Ovary (tissue), 9 donors: ENCODE measurements around the gene ZFP3. TPM values are rescaled to one million over a fixed set of nuclear protein-coding genes. Genes with fewer than 3 reads are reported as not detected.
A peak's percentile ranks its signal among the peaks of the same experiment; 100 is the strongest.
"Not testable (repeated sequence)": the region's sequence is repeated elsewhere in the genome, so short reads cannot be mapped to it uniquely, and the experiment has no call there.

ENCODE experiments used
- DNase-seq, 5 donors: peaks; one replicate each; pipeline ENCODE4 v3.0.0-alpha.2; 2019 to 2020
- H3K27ac ChIP-seq, 2 donors: fragments of 200-600 bp; one replicate each; pipeline versions ENCODE4 v1.5.1 to v1.8.0; 2019 to 2022
- H3K27me3 ChIP-seq: fragments of 200-600 bp; one replicate; pipeline ENCODE4 v1.8.0; 2022
- H3K36me3 ChIP-seq: fragments of 200-600 bp; sonication (generic); one replicate; pipeline ENCODE4 v1.5.1; 2019
- H3K4me1 ChIP-seq: one replicate; pipeline ENCODE4 v1.8.1; 2013; ENCODE audit warnings: mild to moderate bottlenecking, moderate library complexity; ENCODE audit not compliant: insufficient read depth
- H3K4me3 ChIP-seq: fragments of 200-600 bp; sonication (generic); one replicate; pipeline ENCODE4 v1.5.1; 2017
- H3K9me3 ChIP-seq, 2 donors: fragments of 200-600 bp in 1 of 2; sonication (generic) in 1 of 2; one replicate each; pipeline versions ENCODE4 v1.5.1 to v1.8.1; 2013 to 2019; ENCODE audit warnings: mild to moderate bottlenecking in 1 of 2, moderate library complexity in 1 of 2
- CTCF ChIP-seq, 3 donors: fragments of 450-650 bp in 2 of 3; fragments of 200-600 bp in 1 of 3; IDR thresholded peaks; one replicate each; pipeline versions ENCODE4 v1.5.1 to v1.8.0; 2016 to 2022; ENCODE audit warnings: antibody characterized with exemption in 3 of 3, mild to moderate bottlenecking in 1 of 3
- EP300 ChIP-seq: sonication (generic); formaldehyde crosslinking; IDR thresholded peaks from one replicate; pipeline ENCODE4 v1.6.1; 2017; ENCODE audit warnings: antibody characterized with exemption
- POLR2A ChIP-seq: fragments of 450-650 bp; IDR thresholded peaks from one replicate; pipeline ENCODE4 v1.6.1; 2017; ENCODE audit warnings: antibody characterized with exemption, mild to moderate bottlenecking, moderate library complexity
- WGBS, 3 donors: extraction: QIAGEN DNeasy Blood & Tissue Kit in 1 of 3; methylation state at CpG; one replicate each; pipeline versions ENCODE4 v1.1.5 to v1.1.7; 2013 to 2017; 5-methylcytosine and 5-hydroxymethylcytosine counted together
- intact Hi-C, 4 donors: fragments of 100-400 bp; cut with DNase I; formaldehyde crosslinking; loops; one replicate each; pipeline versions ENCODE4 v1.11.0 to v1.15.1; 2022 to 2023
- polyA plus RNA-seq, 2 donors: library from polyadenylated mRNA; stranded (reverse); fragments of 200-250 nt in 1 of 2; fragments of 350-450 nt in 1 of 2; fragmentation: Illumina TruSeq in 1 of 2; extraction: RNeasy Lipid Tissue Mini Kit (QIAGEN cat#74804) in 1 of 2; gene quantifications; one replicate each; pipeline ENCODE4 v1.2.3, GENCODE V29; 2013 to 2014
- total RNA-seq, 7 donors: library from RNA; depleted of rRNA in 2 of 7; stranded (reverse); fragments of >200 nt in 2 of 7; fragmentation: NEBNext Ultra II Directional in 3 of 7; extraction: Animal tissue kit (Norgen Biotek cat#: 25700) in 3 of 7; gene quantifications; one replicate each; pipeline versions ENCODE4 v1.1.0 to v1.2.4, GENCODE V29; 2016 to 2023
- donor health status: DM: no; HTN: no; CAD: no; lungs with moderate emphysema.
- donor health status: DM: no; HTN: no; CAD: no.
- donor health status: Bipolar disorder and iron deficiency.
- donor health status: DM: yes; HTN: yes; CAD: no.
- donor health status: DM: no; HTN: no; CAD: no.
- donor health status: DM: yes; HTN: yes; CAD: no.

Gene ZFP3
- total and polyA plus RNA-seq, 9 donors: 3.3 to 8.4 (median 6.7) TPM

- no peak for DNase-seq
- no peak overlapping the region for H3K27ac ChIP-seq
- no peaks in the 10 kb centered on the region for H3K9me3 ChIP-seq
- H3K27me3 ChIP-seq: no peaks in the 10 kb centered on the region
- H3K36me3 ChIP-seq: no peaks in the 10 kb centered on the region
- WGBS, 3 donors: 78 to 86% (median 85%) methylated on average over 4 of the region's 4 CpGs
- no peak for TF ChIP-seq POLR2A
- no peak for TF ChIP-seq EP300
- TF ChIP-seq CTCF (IDR thresholded peaks at IDR 0.05): no peak
- intact Hi-C loops: loop anchor here in 1 of 4 donors (10.0 kb wide), 2 partner anchors 55 to 155 kb away; no protein-coding TSS in a partner anchor
- H3K4me3 ChIP-seq: no peak overlapping the region
- H3K4me1 ChIP-seq: no peaks in the 10 kb centered on the region
Measured at GRCh38 chr17:5069724-5070123, 8.5 kb upstream of the ZFP3 start.

GRCh38 chr17:5075472-5075871, 2.8 kb upstream of the ZFP3 start:
- H3K4me3 ChIP-seq, intact Hi-C loops, H3K27me3 ChIP-seq, H3K9me3 ChIP-seq, H3K4me1 ChIP-seq, DNase-seq, H3K27ac ChIP-seq, H3K36me3 ChIP-seq: not testable (repeated sequence)
- WGBS, 3 donors: 82 to 85% (median 83%) methylated on average over 4 to 5 of the region's 5 CpGs

- H3K9me3 ChIP-seq, H3K27me3 ChIP-seq, H3K27ac ChIP-seq, intact Hi-C loops, H3K4me1 ChIP-seq, H3K36me3 ChIP-seq: not testable (repeated sequence)
- WGBS, 3 donors: 95 to 97% (median 96%) methylated on average over 24 of the region's 24 CpGs
- H3K4me3 ChIP-seq: peak overlapping the region; percentile 63
- peak in 2 of 5 donors; percentile 23 to 37 for DNase-seq
Measured at GRCh38 chr17:5077275-5077674, 992 bp upstream of the ZFP3 start.

- Histone ChIP-seq H3K4me1 (peaks cover 2% of the 10 kb centered on the region), H3K4me3 (peak overlapping the region; percentile 63), H3K27ac (peak overlapping the region in 1 of 2 donors; percentile 41), H3K27me3 (no peaks in the 10 kb centered on the region), H3K36me3 (no peaks in the 10 kb centered on the region), H3K9me3 (no peaks in the 10 kb centered on the region)
- 1 to 3% (median 2%) methylated on average over 14 of the region's 14 CpGs for whole genome bisulfite sequencing, 3 donors
- TF ChIP-seq POLR2A: no peak
- no peak for TF ChIP-seq CTCF (IDR thresholded peaks at IDR 0.05)
- TF ChIP-seq EP300: no peak
- intact Hi-C loops: no loop called here
- no peak for DNase-seq
Measured at GRCh38 chr17:5077781-5078105, 524 bp upstream of the ZFP3 start.

- Histone ChIP-seq H3K9me3 (no peaks in the 10 kb centered on the region), H3K4me3 (no peak overlapping the region), H3K36me3 (no peaks in the 10 kb centered on the region), H3K27me3 (no peaks in the 10 kb centered on the region), H3K4me1 (peaks cover 2% of the 10 kb centered on the region), H3K27ac (no peak overlapping the region)
- TF ChIP-seq POLR2A: no peak
- TF ChIP-seq CTCF (IDR thresholded peaks at IDR 0.05): no peak
- no peak for TF ChIP-seq EP300
- DNase-seq: no peak
- WGBS, 3 donors: 91 to 92% (median 92%) methylated on average over 3 of the region's 3 CpGs
- intact Hi-C loops: no loop called here
Measured at GRCh38 chr17:5080591-5080990, 2.3 kb downstream of the ZFP3 start.
